Activated CD4-positive, alpha-beta memory T cell treated with anti-CD3 and anti-CD28 coated beads for 36 hours (primary cell): Measurements from ENCODE around the gene EEF2. TPM values are rescaled to one million over a fixed set of nuclear protein-coding genes. Genes with fewer than 3 reads are reported as not detected.

Source experiments
- CTCF ChIA-PET: fragments of 350-600 bp; sonication (Branson Sonifier 250); formaldehyde crosslinking; loops from one replicate; lab custom pipeline; 2021; ENCODE audit warnings: antibody characterized with exemption, inconsistent platforms; lab: Charles Lee
- POLR2A ChIA-PET: fragments of 350-600 bp; sonication (Branson Sonifier 250); formaldehyde crosslinking; loops from one replicate; lab custom pipeline; 2021; ENCODE audit warnings: antibody characterized with exemption; lab: Charles Lee
- DNase-seq: peaks from one replicate; pipeline ENCODE4 v3.0.0-alpha.2; 2020
- H3K27ac Mint-ChIP-seq: one replicate; pipeline ENCODE4 v1.8.0; 2021; ENCODE audit warnings: mixed read lengths
- H3K27me3 Mint-ChIP-seq: one replicate; pipeline ENCODE4 v1.8.0; 2021; ENCODE audit warnings: mixed read lengths
- H3K36me3 Mint-ChIP-seq: one replicate; pipeline ENCODE4 v1.8.0; 2021; ENCODE audit warnings: mixed read lengths
- H3K4me1 Mint-ChIP-seq: one replicate; pipeline ENCODE4 v1.8.0; 2021; ENCODE audit warnings: low read depth, mixed read lengths
- H3K4me3 Mint-ChIP-seq: one replicate; pipeline ENCODE4 v1.8.0; 2021; ENCODE audit warnings: mild to moderate bottlenecking, mixed read lengths
- H3K9me3 Mint-ChIP-seq: one replicate; pipeline ENCODE4 v1.8.0; 2021; ENCODE audit warnings: mixed read lengths
- intact Hi-C: fragments of 100-400 bp; cut with micrococcal nuclease; formaldehyde crosslinking; loops from one replicate; pipeline ENCODE4 v1.15.1; 2023
- total RNA-seq, 2 experiments: library from RNA; stranded (reverse); gene quantifications; one replicate each; pipeline ENCODE4 v1.2.3, GENCODE V29; 2021

Gene EEF2
- total RNA-seq, 2 experiments from 2014 or later = 3,113 to 3,225 TPM

DNA sequence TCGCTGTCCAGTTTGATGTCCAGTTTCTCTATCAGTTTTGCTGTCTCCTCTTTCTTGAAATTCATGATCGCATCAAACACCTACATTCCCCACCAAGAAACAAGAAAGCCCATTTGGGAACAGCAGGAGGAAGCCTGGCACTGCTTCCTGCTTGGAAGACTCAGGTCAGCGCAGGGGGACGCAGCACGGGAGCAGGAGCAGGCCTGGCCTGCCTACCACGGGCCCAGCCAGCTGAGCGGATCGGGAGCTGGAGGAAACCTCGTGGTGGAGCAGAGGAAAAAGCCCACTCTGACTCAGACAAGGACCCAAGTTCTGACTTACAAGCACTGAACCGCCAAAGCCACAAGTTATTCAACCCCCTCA, 3.9 kb downstream of the EEF2 start:
- POLR2A ChIA-PET = interaction anchor here (0.8 to 5.2 kb wide), 2 partner anchors 10 to 16 kb away, joined by 3 to 51 read pairs; partner anchors contain the start of gene DAPK3

DNA sequence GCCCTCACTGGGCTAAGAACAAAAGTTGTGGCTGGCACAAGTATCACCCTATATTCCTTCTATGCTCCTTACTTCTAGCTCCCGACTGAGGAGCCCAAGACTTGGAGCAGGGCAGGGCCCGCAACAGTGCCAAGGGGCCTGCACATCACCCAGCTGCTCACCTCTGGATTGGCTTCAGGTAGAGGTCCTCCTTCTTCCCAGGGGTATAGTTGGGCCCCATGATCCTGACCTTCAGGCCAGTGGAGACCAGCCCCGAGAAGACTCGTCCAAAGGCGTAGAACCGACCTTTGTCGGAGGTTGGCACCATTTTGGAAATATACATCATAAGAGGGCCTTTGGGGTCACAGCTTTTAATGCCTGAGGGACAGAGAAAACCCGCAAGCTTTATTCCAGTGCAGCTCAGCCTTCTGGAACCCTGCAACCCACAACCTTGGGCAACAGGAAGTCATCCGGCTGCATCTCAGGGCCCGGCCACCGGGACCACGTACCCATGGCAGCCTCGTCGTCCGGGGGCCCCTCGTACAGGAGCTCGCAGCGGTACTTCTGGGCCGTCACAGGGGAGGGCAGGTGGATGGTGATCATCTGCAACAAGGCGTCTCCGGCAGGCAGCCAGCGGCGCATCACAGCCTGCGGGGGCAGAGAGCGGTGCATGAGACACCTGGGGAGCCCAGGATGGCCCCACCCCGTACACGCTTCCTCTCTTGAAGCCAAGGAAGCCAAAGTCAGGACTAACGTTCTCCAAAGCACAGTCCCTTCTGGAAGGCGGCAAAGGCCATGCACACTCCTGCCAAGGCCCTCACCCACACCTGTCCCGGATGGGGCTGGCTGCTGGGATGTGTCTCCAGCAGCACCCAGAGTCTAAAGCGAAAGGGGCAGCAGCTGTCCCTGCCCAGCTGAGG, 4.7 kb downstream of the EEF2 start:
- no peak overlapping the region for H3K4me3 Mint-ChIP-seq
- H3K36me3 Mint-ChIP-seq = peaks cover 89% of the 10 kb centered on the region
- DNase-seq = no peak
- H3K27ac Mint-ChIP-seq = no peak overlapping the region
- CTCF ChIA-PET = no interaction called here
- H3K27me3 Mint-ChIP-seq = no peaks in the 10 kb centered on the region
- no peaks in the 10 kb centered on the region for H3K9me3 Mint-ChIP-seq
- H3K4me1 Mint-ChIP-seq = peaks cover 36% of the 10 kb centered on the region
- intact Hi-C loops = no loop called here
- POLR2A ChIA-PET = interaction anchor here (0.8 to 1.8 kb wide), 2 partner anchors 9 to 17 kb away, joined by 3 to 9 read pairs; partner anchors contain the start of gene DAPK3

More for the DNA sequence above, 3.9 kb downstream of the EEF2 start:
- Mint-ChIP-seq H3K27me3 (no peaks in the 10 kb centered on the region), H3K36me3 (peaks cover 81% of the 10 kb centered on the region), H3K9me3 (no peaks in the 10 kb centered on the region), H3K4me1 (peaks cover 38% of the 10 kb centered on the region), H3K27ac (peak overlapping the region; percentile 54), H3K4me3 (no peak overlapping the region)
- intact Hi-C loops = no loop called here
- no peak for DNase-seq
- CTCF ChIA-PET = no interaction called here

DNA sequence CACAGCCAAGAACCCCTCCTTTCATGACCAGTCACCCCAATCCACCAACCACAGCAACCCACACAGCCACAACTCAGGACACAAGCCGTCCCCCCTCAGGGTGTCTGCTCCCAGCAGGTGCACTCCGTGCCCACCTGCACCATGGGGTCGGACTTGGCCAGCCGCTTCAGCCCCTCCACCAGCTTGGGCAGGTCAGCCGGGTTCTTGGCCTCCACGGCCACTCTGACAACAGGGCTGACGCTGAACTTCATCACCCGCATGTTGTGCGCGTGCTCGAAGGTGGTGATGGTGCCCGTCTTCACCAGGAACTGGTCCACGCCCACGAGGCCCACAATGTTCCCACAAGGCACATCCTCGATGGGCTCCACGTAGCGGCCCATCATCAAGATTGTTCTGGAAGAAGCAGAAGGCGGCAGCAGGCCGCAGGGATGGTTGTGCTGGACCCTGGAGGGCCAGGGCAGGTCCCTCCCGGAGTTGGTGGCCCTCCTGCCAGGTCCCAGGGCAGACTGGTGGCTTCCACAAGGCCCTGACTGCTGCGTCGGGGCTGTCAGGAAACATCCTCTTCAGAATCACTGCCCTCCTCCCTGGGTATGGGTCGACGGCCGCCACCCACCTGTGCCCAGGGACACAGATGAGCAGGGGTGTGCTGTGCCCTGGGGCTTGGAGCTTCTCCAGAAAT, 5.5 kb downstream of the EEF2 start:
- intact Hi-C loops = no loop called here
- Mint-ChIP-seq H3K27ac (no peak overlapping the region), H3K36me3 (peaks cover 84% of the 10 kb centered on the region)

DNA sequence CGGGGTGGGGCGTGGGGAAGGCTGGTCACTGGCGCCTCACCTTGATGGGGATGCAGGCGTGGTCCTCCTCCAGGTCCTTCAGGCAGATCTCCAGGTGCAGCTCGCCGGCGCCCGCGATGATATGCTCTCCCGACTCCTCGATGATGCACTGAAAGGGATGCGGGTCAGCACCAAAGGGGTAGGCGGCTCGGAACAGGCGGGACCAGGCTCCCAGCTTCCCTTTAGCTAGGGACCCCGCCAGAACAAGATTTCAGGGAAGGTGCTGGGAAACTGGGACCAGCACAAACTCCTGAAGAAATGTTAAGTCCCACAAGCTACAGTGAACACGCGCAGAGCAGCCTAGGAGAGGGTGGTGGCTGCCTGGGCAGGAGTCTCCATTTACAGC, 6.0 kb downstream of the EEF2 start:
- DNase-seq = no peak
- no peaks in the 10 kb centered on the region for H3K27me3 Mint-ChIP-seq
- intact Hi-C loops = no loop called here
- H3K4me1 Mint-ChIP-seq = peaks cover 35% of the 10 kb centered on the region
- peaks cover 79% of the 10 kb centered on the region for H3K36me3 Mint-ChIP-seq
- no peak overlapping the region for H3K4me3 Mint-ChIP-seq
- no peaks in the 10 kb centered on the region for H3K9me3 Mint-ChIP-seq
- ChIA-PET CTCF (interaction anchor here (1.2 kb wide), 1 partner anchor 8 kb away, joined by 3 read pairs; no protein-coding TSS in a partner anchor), POLR2A (interaction anchor here (1.8 kb wide), 1 partner anchor 8 kb away, joined by 9 read pairs; the partner anchor contains the start of gene DAPK3)
- H3K27ac Mint-ChIP-seq = no peak overlapping the region

More for the DNA sequence above, 5.5 kb downstream of the EEF2 start:
- Mint-ChIP-seq H3K27me3 (no peaks in the 10 kb centered on the region), H3K9me3 (no peaks in the 10 kb centered on the region), H3K4me1 (peaks cover 36% of the 10 kb centered on the region), H3K4me3 (no peak overlapping the region)
- no peak for DNase-seq
- POLR2A ChIA-PET = interaction anchor here (1.8 kb wide), 1 partner anchor 8 kb away, joined by 9 read pairs; the partner anchor contains the start of gene DAPK3
- CTCF ChIA-PET = interaction anchor here (1.2 kb wide), 1 partner anchor 8 kb away, joined by 3 read pairs; no protein-coding TSS in a partner anchor

DNA sequence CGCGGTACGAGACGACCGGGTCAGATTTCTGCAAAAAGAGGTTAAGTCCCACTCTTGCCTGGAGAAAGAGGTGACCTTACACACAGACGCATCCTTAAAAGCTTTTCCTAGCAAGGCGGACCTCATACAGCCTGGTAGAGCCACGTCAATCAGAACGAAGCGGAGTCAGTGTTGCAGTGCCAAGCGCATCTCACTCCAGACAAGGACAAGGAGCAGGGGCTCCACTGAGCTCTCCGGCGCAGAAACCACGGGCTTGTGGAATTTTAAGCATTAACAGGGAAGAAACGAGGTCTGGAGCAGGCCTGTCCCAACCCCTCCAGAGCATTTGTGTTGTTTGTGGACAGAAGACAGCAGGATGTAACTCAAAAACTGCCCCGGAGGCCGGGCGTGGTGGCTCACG, 7.1 kb downstream of the EEF2 start:
- Mint-ChIP-seq H3K4me1 (peaks cover 24% of the 10 kb centered on the region), H3K36me3 (peaks cover 67% of the 10 kb centered on the region), H3K4me3 (no peak overlapping the region), H3K9me3 (no peaks in the 10 kb centered on the region), H3K27me3 (no peaks in the 10 kb centered on the region), H3K27ac (peak overlapping the region; percentile 38)
- POLR2A ChIA-PET = interaction anchor here (1.4 kb wide), 1 partner anchor 10 kb away, joined by 4 read pairs; no protein-coding TSS in a partner anchor
- no peak for DNase-seq
- intact Hi-C loops = no loop called here
- CTCF ChIA-PET = no interaction called here

DNA sequence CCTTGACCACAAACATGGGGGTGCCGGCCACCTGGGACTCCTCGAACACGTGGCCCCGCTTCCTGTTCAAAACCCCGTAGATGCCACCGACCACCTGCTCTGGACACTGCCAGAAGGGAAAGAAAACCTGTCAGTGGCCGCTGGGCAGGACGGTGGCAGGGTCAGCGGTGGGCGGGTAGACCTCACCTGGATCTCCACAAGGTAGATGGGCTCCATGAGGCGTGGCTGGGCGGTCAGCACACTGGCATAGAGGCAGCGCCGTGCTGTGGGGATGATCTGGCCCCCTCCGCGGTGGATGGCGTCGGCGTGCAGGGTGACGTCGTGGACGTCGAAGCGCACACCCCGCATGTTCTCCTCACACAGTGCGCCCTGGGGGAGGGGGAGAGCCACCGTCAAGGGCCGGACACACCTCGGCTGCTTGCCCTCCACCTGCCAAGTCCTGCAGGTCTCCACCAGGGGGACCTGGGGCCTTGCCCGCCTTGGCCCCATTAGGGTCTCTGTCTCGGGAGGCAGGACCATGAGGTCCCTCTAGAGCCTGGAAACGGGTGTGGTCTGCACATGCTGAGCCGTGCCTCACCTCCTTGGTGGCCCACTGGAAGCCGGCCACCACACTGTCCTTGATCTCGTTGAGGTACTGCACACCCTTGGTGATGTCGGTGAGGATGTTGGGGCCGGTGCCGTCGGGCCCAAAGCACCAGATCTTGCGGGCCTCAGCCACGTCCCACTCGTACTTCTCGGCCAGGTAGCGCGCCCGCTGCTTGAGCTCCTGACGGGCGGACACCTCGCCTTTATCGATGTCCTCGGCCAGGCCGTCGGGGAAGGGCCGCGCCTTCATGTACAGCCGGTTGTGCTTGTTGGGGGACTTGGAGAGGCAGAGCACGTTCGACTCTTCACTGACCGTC, 7.8 kb downstream of the EEF2 start:
- Mint-ChIP-seq H3K4me1 (peaks cover 18% of the 10 kb centered on the region), H3K9me3 (no peaks in the 10 kb centered on the region), H3K27me3 (no peaks in the 10 kb centered on the region), H3K36me3 (peaks cover 61% of the 10 kb centered on the region), H3K27ac (peak overlapping the region; percentile 45), H3K4me3 (no peak overlapping the region)
- ChIA-PET CTCF (no interaction called here), POLR2A (interaction anchor here (0.6 to 1.4 kb wide), 4 partner anchors 8 to 217 kb away, joined by 3 to 8 read pairs (median 4); partner anchors contain the start of gene EEF2)
- DNase-seq = no peak
- intact Hi-C loops = no loop called here

DNA sequence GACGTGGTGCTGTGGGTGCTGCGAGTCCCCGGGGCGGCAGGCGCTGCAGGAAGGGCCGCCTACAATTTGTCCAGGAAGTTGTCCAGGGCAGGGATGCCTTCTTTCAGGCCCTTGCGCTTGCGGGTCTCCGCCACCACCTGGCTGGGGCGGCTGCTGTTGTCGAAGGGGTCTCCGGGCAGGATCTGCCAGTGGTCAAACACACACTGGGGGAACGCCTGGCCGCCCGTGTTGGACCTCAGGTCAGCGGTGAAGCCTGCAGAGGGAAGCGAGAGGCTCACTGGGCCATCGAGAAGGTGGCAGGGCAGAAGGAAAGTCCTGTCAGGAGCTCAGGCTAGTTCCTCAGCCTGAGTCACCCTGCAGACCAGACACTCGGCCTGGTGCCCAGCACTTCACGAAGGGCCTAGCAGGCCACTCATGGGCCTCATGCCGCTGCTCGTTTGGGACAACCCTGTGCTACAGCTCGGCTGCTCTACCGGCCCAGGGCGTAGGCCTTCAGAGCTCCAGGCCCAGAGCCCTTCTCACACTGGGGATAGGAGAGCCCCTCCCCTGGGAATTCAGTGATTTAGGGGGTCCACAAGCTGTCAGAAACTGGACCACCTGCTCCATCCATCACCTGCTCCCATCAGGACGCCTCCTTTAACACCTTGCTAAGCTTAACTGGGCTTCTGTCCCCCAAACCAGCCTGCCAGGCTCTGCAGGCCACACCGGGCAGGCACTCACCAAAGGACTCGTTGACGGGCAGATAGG, 8.6 kb downstream of the EEF2 start:
- Mint-ChIP-seq H3K4me1 (peaks cover 17% of the 10 kb centered on the region), H3K27me3 (no peaks in the 10 kb centered on the region), H3K4me3 (no peak overlapping the region), H3K36me3 (peaks cover 53% of the 10 kb centered on the region), H3K27ac (no peak overlapping the region), H3K9me3 (no peaks in the 10 kb centered on the region)
- intact Hi-C loops = no loop called here
- ChIA-PET POLR2A (interaction anchor here (0.6 to 1.3 kb wide), 3 partner anchors 9 to 216 kb away, joined by 3 to 8 read pairs (median 4); partner anchors contain the start of gene EEF2), CTCF (no interaction called here)
- DNase-seq = no peak

DNA sequence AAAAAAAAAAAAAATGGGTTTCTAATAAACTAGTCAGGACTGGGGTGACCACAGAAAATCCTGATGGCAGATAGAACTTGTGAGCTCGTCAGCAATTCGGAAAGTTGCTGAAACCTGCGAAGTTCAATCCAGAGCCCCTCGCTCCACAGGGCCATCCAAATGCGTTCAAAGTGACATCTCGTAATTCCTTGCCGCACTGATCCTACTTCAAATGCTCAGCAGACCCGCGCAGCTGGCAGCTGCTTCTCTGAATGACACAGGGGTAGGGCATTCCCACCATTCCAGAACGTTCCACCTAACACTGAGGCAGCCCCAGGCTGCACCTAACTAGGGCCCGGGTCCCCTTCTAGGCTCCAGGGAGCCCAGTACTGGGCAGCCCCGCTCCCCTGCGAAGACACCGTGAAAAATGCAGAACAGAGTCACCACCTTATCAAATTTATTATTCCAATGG, 9.6 kb downstream of the EEF2 start:
- no peak for DNase-seq
- intact Hi-C loops = no loop called here
- CTCF ChIA-PET = interaction anchor here (1.4 to 1.5 kb wide), 2 partner anchors 10 to 12 kb away, joined by 5 to 6 read pairs; partner anchors contain the start of gene EEF2
- POLR2A ChIA-PET = interaction anchor here (0.6 to 1.5 kb wide), 4 partner anchors 9 to 178 kb away, joined by 3 to 9 read pairs (median 4); partner anchors contain the start of gene EEF2
- Mint-ChIP-seq H3K27ac (no peak overlapping the region), H3K4me3 (no peak overlapping the region), H3K36me3 (peaks cover 43% of the 10 kb centered on the region), H3K27me3 (no peaks in the 10 kb centered on the region), H3K4me1 (peaks cover 12% of the 10 kb centered on the region), H3K9me3 (no peaks in the 10 kb centered on the region)

DNA sequence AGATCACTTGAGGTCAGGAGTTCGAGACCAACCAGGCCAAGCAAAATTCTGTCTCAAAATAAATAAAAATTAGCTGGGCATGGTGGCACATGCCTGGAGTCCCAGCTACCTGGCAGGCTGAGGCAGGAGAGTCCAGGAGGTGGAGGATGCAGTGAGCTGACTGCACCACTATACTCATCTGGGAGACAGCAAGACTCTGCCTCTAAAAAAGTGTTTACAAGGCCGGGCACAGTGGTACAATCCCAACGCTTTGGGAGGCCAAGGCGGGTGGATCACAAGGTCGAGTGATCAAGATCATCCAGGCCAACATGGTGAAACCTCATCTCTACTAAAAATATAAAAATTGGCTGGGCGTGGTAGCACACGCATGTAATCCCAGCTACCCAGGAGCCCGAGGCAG, 10.1 kb downstream of the EEF2 start:
- no peaks in the 10 kb centered on the region for H3K27me3 Mint-ChIP-seq
- no peak for DNase-seq
- POLR2A ChIA-PET = interaction anchor here (1.0 to 1.5 kb wide), 3 partner anchors 9 to 13 kb away, joined by 3 to 9 read pairs (median 4); partner anchors contain the start of gene EEF2
- intact Hi-C loops = no loop called here
- no peak overlapping the region for H3K4me3 Mint-ChIP-seq
- no peak overlapping the region for H3K27ac Mint-ChIP-seq
- H3K4me1 Mint-ChIP-seq = peaks cover 15% of the 10 kb centered on the region
- CTCF ChIA-PET = interaction anchor here (1.4 to 1.5 kb wide), 2 partner anchors 11 to 13 kb away, joined by 5 to 6 read pairs; partner anchors contain the start of gene EEF2
- no peaks in the 10 kb centered on the region for H3K9me3 Mint-ChIP-seq
- peaks cover 40% of the 10 kb centered on the region for H3K36me3 Mint-ChIP-seq
